Central memory CD8-positive, alpha-beta T cell (primary cell): ENCODE measurements around the gene MACROD2.
"Not testable (repeated sequence)": the region's sequence is repeated elsewhere in the genome, so short reads cannot be mapped to it uniquely, and the experiment has no call there.

ENCODE experiments used
- ATAC-seq: fragments of 150-1000 bp; cut with Tn5 transposase; replicated peaks from 2 replicates; pipeline ENCODE4 v1.10.0; 2022; ENCODE audit warnings: mild to moderate bottlenecking, moderate FRiP score, moderate number of reproducible peaks; ENCODE audit not compliant: poor library complexity, severe bottlenecking; ENCODE audit errors: extremely low read depth
- DNase-seq, 2 donors: peaks; one replicate each; pipeline ENCODE4 v3.0.0; 2021; ENCODE audit warnings: low spot score in 2 of 2
- H3K27ac Mint-ChIP-seq: one replicate; pipeline ENCODE4 v1.8.0; 2022; ENCODE audit warnings: low read depth, mild to moderate bottlenecking, moderate library complexity, mixed read lengths
- H3K27me3 Mint-ChIP-seq: one replicate; pipeline ENCODE4 v1.8.0; 2022; ENCODE audit warnings: mixed read lengths
- H3K36me3 Mint-ChIP-seq: one replicate; pipeline ENCODE4 v1.8.0; 2022; ENCODE audit warnings: mild to moderate bottlenecking, moderate library complexity, mixed read lengths; ENCODE audit not compliant: insufficient read depth
- H3K4me1 Mint-ChIP-seq: one replicate; pipeline ENCODE4 v1.8.0; 2022; ENCODE audit warnings: mixed read lengths
- H3K4me3 Mint-ChIP-seq: one replicate; pipeline ENCODE4 v1.8.0; 2022; ENCODE audit warnings: mild to moderate bottlenecking, moderate library complexity, mixed read lengths
- H3K9me3 Mint-ChIP-seq: one replicate; pipeline ENCODE4 v1.8.0; 2022; ENCODE audit warnings: mixed read lengths

MACROD2 gene

GRCh38 chr20:15196547-15197255 lies 1201.4 kb downstream of the MACROD2 start:
- Mint-ChIP-seq H3K9me3 (no peaks in the 10 kb centered on the region), H3K4me3 (no peak overlapping the region), H3K27me3 (no peaks in the 10 kb centered on the region), H3K4me1 (no peaks in the 10 kb centered on the region), H3K36me3 (peaks cover 2% of the 10 kb centered on the region), H3K27ac (no peak overlapping the region)
- DNase-seq (no peak), ATAC-seq (no peak)

GRCh38 chr20:15198017-15198416 lies 1202.7 kb downstream of the MACROD2 start:
- not testable (repeated sequence) for ATAC-seq, H3K9me3 Mint-ChIP-seq, H3K27me3 Mint-ChIP-seq, H3K4me3 Mint-ChIP-seq, H3K27ac Mint-ChIP-seq, H3K36me3 Mint-ChIP-seq, DNase-seq, H3K4me1 Mint-ChIP-seq

- Mint-ChIP-seq H3K4me1 (no peaks in the 10 kb centered on the region), H3K36me3 (no peaks in the 10 kb centered on the region), H3K27ac (no peak overlapping the region), H3K4me3 (no peak overlapping the region), H3K27me3 (no peaks in the 10 kb centered on the region), H3K9me3 (no peaks in the 10 kb centered on the region)
- no peak for DNase-seq
- no peak for ATAC-seq
These were observed 1204.4 kb downstream of the MACROD2 start for GRCh38 chr20:15199698-15200097.

GRCh38 chr20:15200147-15200565 lies 1204.8 kb downstream of the MACROD2 start:
- ATAC-seq (no peak), DNase-seq (no peak)
- Mint-ChIP-seq H3K4me1 (no peaks in the 10 kb centered on the region), H3K4me3 (no peak overlapping the region), H3K27me3 (no peaks in the 10 kb centered on the region), H3K36me3 (no peaks in the 10 kb centered on the region), H3K9me3 (peaks cover under 1% of the 10 kb centered on the region), H3K27ac (no peak overlapping the region)

GRCh38 chr20:15201602-15202001 lies 1206.3 kb downstream of the MACROD2 start:
- Mint-ChIP-seq H3K27ac (no peak overlapping the region), H3K4me1 (no peaks in the 10 kb centered on the region), H3K4me3 (no peak overlapping the region), H3K27me3 (no peaks in the 10 kb centered on the region), H3K9me3 (peaks cover 4% of the 10 kb centered on the region), H3K36me3 (no peaks in the 10 kb centered on the region)
- ATAC-seq (no peak), DNase-seq (no peak)

GRCh38 chr20:15204234-15204633 lies 1208.9 kb downstream of the MACROD2 start:
- DNase-seq (no peak), ATAC-seq (no peak)
- Mint-ChIP-seq H3K4me1 (no peaks in the 10 kb centered on the region), H3K36me3 (no peaks in the 10 kb centered on the region), H3K27ac (no peak overlapping the region), H3K9me3 (peaks cover 16% of the 10 kb centered on the region), H3K27me3 (no peaks in the 10 kb centered on the region), H3K4me3 (no peak overlapping the region)

GRCh38 chr20:15205028-15205427 lies 1209.7 kb downstream of the MACROD2 start:
- no peak overlapping the region for H3K4me3 Mint-ChIP-seq
- no peak for ATAC-seq

GRCh38 chr20:15205719-15206118 lies 1210.4 kb downstream of the MACROD2 start:
- Mint-ChIP-seq H3K4me1 (no peaks in the 10 kb centered on the region), H3K27me3 (no peaks in the 10 kb centered on the region), H3K9me3 (peaks cover 17% of the 10 kb centered on the region), H3K4me3 (no peak overlapping the region), H3K27ac (no peak overlapping the region), H3K36me3 (no peaks in the 10 kb centered on the region)
- no peak for DNase-seq
- no peak for ATAC-seq

More at GRCh38 chr20:15205028-15205427, 1209.7 kb downstream of the MACROD2 start:
- no peak for DNase-seq
- no peaks in the 10 kb centered on the region for H3K36me3 Mint-ChIP-seq
- no peak overlapping the region for H3K27ac Mint-ChIP-seq
- no peaks in the 10 kb centered on the region for H3K27me3 Mint-ChIP-seq
- H3K9me3 Mint-ChIP-seq: peaks cover 16% of the 10 kb centered on the region
- no peaks in the 10 kb centered on the region for H3K4me1 Mint-ChIP-seq

- DNase-seq (no peak), ATAC-seq (no peak)
- no peak overlapping the region for H3K27ac Mint-ChIP-seq
- no peak overlapping the region for H3K4me3 Mint-ChIP-seq
- H3K9me3 Mint-ChIP-seq: peaks cover 35% of the 10 kb centered on the region
- no peaks in the 10 kb centered on the region for H3K27me3 Mint-ChIP-seq
- H3K36me3 Mint-ChIP-seq: no peaks in the 10 kb centered on the region
- no peaks in the 10 kb centered on the region for H3K4me1 Mint-ChIP-seq
These were observed 1214.2 kb downstream of the MACROD2 start for GRCh38 chr20:15209537-15209936.

- Mint-ChIP-seq H3K4me1 (no peaks in the 10 kb centered on the region), H3K27me3 (no peaks in the 10 kb centered on the region), H3K4me3 (no peak overlapping the region), H3K36me3 (no peaks in the 10 kb centered on the region), H3K9me3 (peaks cover 24% of the 10 kb centered on the region), H3K27ac (no peak overlapping the region)
- no peak for DNase-seq
- ATAC-seq: no peak
These were observed 1218.7 kb downstream of the MACROD2 start for GRCh38 chr20:15214051-15214450.

- Mint-ChIP-seq H3K4me3 (no peak overlapping the region), H3K9me3 (peaks cover 14% of the 10 kb centered on the region), H3K36me3 (no peaks in the 10 kb centered on the region), H3K27ac (no peak overlapping the region), H3K27me3 (no peaks in the 10 kb centered on the region), H3K4me1 (no peaks in the 10 kb centered on the region)
- ATAC-seq: no peak
- no peak for DNase-seq
These were observed 1224.8 kb downstream of the MACROD2 start for GRCh38 chr20:15220009-15220656.

- H3K27ac Mint-ChIP-seq: no peak overlapping the region
- no peaks in the 10 kb centered on the region for H3K27me3 Mint-ChIP-seq
- no peaks in the 10 kb centered on the region for H3K4me1 Mint-ChIP-seq
- no peak for ATAC-seq
- DNase-seq: no peak
- H3K36me3 Mint-ChIP-seq: no peaks in the 10 kb centered on the region
- peaks cover 20% of the 10 kb centered on the region for H3K9me3 Mint-ChIP-seq
- H3K4me3 Mint-ChIP-seq: no peak overlapping the region
These were observed 1225.7 kb downstream of the MACROD2 start for GRCh38 chr20:15220778-15221565.
